LNCAP (cell line): ENCODE data around the gene SPATA31E1.
"Not testable (repeated sequence)": the region's sequence is repeated elsewhere in the genome, so short reads cannot be mapped to it uniquely, and the experiment has no call there.

ENCODE experiments used
- CTCF ChIP-seq: fragments of 450-650 bp; IDR thresholded peaks from 2 replicates; pipeline ENCODE4 v1.5.1; 2017; ENCODE audit warnings: mild to moderate bottlenecking

The SPATA31E1 gene

DNA sequence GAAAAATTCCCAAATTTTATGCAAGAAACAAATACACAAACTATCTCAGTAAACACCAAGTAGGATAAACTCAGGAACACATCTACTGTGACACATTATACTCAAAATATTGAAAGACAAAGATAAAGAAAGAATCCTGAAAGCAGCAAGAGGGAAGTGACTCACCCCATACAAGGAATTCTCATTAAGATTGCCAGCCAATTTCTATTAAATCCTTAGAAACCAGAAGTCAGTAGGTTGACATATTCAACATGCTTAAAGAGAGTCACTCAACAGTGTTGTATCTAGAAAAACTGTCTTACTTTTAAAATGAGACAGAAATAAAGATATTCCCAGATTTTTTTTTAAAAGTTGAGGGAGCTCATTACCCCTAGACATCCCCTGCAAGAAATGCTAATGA lies 15.5 kb downstream of the SPATA31E1 start:
- no peak for TF ChIP-seq CTCF

DNA sequence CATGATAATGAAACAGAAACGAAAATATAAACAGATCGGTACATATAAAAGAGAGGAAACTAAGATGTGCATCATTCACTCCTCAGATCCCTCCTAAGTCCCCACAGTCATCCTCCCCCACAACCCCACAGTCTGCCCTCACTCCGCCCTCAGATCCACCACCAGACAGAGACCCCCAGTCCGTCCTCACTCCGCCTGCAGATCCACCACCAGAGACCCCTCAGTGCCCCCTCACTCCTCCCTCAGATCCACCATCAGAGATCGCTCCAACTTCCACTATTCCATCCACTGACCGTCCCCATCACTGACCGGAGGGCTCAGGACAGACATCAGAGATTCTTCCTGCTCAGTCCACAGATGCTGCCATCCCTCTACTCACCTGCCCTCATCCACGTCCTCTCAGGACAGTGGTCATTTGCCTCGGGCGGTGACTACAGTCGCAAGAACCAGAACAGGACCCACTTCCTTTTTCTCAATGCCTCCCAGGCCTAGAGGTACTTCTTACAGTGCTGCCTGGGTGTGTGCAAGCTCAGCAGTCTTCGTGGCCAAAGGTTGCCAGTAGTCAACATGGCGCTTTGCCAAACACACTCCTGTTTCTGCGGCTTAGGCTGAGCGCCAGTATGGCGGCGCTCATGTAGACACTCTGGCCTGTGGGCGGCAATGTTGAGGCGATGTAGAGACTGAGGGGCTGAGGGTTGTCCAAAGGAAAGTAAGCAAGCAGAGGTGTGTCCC lies 26.8 kb downstream of the SPATA31E1 start:
- peak; percentile 66 for TF ChIP-seq CTCF

DNA sequence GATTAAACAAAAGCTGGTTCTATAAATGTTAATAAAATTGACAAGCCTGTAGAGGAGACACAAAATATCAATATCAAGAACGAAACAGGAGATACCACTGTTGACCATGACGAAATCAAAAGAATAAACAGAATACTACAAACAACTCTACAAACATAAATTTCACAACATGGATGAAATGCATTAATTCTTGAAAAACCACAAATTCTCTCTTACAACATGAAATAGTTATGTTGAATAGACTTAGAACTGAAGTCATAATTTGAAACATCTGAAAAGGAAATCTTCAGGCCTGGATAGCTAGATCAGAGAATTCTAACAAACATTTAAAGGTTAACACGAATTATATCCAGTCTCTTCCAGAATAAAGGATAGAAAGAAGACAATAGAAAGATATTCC lies 28.1 kb downstream of the SPATA31E1 start:
- TF ChIP-seq CTCF: no peak

DNA sequence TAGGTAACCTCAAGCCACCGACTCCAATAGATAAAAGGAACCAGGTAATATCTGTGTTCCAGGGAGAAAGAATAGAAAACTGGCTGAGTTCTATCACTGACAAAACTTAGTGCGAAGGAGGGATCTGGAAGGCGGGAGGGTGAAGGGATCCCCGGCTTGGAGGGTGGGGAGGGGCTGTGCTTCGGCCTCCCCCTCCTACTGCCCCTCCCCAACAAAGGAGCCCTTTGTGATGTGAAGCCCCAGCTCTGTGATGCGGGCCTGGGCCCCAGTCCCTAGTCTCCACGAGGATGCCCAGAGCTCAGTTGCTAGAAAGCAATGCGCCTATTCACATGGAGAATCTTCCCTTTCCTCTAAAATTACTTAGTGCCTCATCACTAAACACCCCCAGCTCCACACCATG lies 35.0 kb downstream of the SPATA31E1 start, which contains the start of gene SPATA31C1:
Gene SPATA31C1 (plus strand): TSS at position 301 of the 400 bp plus-strand sequence.
- not testable (repeated sequence) for TF ChIP-seq CTCF
